GM19328 (cell line): ENCODE data around the gene MSRB1.
"Not testable (repeated sequence)": the region's sequence is repeated elsewhere in the genome, so short reads cannot be mapped to it uniquely, and the experiment has no call there.

Experiments used
- ATAC-seq: cut with Tn5 transposase; IDR thresholded peaks from one replicate; pipeline ENCODE4 v1.9.1; 2021; ENCODE audit warnings: mild to moderate bottlenecking, moderate library complexity; ENCODE audit not compliant: unreplicated experiment

MSRB1 gene

GRCh38 chr16:1941162-1942046, 1.6 kb downstream of the MSRB1 start:
- ATAC-seq, result no peak

- ATAC-seq, result no peak
These were observed 2.5 kb downstream of the MSRB1 start for GRCh38 chr16:1940273-1941161.

DNA sequence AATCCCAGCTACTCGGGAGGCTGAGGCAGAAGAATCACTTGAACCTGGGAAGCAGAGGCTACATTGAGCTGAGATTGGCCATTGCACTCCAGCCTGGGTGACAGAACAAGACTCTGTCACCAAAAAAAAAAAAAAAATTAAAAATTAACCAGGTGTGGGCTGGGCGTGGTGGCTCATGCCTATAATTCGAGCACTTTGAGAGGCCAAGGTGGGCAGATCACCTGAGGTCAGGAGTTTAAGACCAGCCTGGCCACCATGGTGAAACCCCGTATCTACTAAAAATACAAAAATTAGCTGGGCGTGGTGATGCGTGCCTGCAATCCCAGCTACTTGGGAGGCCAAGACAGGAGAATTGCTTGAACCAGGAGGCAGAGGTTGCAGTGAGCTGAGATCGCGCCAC, 3.2 kb downstream of the MSRB1 start:
- ATAC-seq, result not testable (repeated sequence)

DNA sequence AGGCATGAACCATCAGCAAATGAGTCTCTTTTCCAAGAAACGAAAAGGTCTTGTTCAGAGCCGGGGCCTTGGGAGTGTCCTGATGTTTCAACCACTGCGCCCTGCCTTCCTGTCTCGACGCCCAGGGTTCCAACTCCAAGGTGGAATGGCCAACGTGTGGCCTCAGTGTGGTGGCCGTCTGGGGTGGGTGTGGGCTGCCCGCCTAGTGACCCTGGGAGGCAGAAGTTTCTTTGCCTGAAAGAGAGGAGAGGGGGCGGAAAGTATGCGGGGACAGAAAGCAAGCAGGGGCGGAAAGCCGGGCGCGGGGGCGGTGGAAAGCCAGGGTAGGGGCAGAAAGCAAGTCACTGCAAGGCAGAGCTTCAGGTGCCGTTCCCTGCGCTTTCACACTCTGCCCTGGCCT, 4.1 kb downstream of the MSRB1 start:
- no peak for ATAC-seq

DNA sequence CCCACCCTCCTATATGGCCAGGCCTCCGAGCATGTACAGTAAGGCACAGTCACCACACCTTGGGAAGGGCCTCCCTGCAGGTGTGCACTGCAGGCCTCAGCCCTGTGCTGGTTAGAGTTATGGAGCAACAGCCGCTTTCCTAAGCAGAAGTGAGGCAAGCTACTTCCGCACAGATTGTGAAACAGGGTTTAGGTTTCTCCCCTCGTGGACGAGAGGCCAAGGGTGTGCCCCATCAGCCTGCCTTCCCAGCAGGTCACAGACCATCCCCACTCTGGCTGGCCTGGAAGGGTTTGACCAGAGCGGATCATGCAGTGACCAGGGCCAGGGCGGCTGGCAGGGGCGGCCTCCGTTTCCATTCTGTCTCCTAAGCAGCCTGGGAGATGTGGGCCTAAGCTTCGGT, 4.7 kb downstream of the MSRB1 start:
- ATAC-seq, result no peak

GRCh38 chr16:1936945-1937479, 6.0 kb downstream of the MSRB1 start:
- no peak for ATAC-seq

- no peak for ATAC-seq
These were observed 9.8 kb downstream of the MSRB1 start for GRCh38 chr16:1933097-1933661.

- no peak for ATAC-seq
These were observed 10.7 kb downstream of the MSRB1 start for GRCh38 chr16:1932050-1933028.

DNA sequence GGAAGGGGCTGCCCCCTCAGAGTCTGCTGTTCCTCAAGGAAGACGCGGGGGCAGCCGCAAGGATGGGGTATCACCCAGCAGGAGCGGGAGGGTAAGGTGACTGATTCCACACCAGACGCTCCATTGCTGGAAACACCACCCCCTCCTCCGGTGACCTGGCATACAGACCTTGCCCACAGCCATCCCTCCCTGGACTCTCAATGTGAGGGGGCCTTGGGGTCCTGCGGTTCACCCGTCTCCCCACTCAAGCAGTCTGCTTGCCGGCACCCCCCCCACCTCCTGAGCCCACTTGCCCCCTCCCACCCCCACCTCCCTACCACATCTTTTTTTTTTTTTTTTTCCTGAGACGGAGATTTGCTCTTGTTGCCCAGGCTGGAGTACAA, 12.7 kb downstream of the MSRB1 start:
- ATAC-seq, result no peak

DNA sequence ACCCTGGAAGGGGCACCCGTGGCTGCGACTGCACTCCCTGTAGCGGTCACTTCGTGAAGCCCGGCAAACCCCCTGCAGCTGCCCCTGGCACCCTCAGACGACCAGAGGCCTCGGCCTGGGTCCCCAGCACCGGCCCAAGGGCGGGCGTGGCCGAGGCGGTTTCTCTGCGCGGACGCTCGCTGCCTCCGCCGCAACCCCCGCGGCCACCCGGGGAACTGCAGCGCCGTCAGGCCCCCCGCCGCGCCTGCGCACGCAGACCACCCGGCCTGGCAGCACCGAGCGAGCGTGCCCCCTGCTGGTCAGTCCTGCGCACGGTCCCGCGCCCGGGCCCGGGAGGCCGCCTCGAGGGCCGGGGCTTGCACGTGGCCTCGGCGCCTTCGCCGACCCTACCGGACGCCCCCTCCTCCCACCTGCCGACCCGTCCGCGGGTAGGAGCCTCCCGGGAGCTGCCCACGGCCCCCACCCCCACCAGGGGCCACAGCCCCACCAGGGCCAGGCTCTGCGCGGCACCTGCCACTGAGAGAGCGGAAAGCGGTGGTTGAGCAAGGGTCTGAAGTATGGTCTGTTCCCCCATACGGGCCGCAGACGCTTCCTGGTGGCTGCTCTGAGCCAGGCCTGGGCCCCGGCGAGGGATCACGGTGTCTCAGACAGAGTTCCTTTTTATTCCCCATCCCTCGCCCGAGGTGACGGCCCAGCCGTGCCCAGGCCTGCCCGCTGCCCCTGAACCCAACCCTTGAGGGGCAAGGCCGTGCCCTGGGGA, 13.2 kb downstream of the MSRB1 start:
- peak; percentile 86 for ATAC-seq

- no peak for ATAC-seq
These were observed 13.9 kb downstream of the MSRB1 start for GRCh38 chr16:1929105-1929504.

GRCh38 chr16:1926271-1926670, 16.7 kb downstream of the MSRB1 start:
- no peak for ATAC-seq

DNA sequence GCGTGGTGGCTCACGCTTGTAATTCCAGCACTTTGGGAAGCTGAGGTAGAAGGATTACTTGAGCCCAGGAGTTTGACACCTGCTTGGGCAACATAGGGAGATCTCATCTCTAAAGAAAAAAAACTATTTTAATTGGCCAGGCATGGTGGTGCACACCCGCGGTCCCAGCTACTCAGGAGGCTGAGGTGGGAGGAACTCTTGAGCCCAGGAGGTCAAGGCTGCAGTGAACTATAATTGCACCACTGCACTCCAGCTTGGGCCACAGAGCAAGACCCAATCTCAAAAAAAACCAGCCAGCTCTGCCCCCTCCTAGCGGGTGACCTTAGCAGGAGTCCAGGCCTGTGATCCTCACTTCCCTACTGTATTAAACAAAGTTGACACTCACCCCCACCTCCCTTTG, 18.9 kb downstream of the MSRB1 start:
- no peak for ATAC-seq

GRCh38 chr16:1923299-1924034, 19.5 kb downstream of the MSRB1 start:
- ATAC-seq, result no peak

DNA sequence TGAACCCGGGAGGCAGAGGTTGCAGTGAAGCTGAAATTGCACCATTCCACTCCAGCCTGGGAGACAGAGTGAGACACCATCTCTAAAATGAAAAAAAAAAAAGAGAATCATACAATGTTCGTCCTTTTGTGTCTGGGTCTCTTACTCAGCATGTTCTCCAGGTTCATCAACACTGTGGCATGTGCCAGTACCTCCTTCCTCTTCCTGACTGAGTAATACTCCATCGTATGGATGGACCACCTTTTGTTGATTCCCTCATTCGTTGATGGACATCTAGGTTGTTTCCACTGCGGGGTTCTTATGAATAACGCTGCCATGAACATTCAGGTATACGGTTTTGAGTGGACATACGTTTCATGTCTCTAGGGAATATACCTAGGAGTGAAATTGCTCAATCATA, 20.6 kb downstream of the MSRB1 start:
- ATAC-seq, result no peak

GRCh38 chr16:1920727-1921171, 22.2 kb downstream of the MSRB1 start:
- ATAC-seq, result no peak

- not testable (repeated sequence) for ATAC-seq
These were observed 22.9 kb downstream of the MSRB1 start for GRCh38 chr16:1920122-1920521.

- no peak for ATAC-seq
These were observed 23.5 kb downstream of the MSRB1 start for GRCh38 chr16:1919327-1919998.
